GM12878 (cell line): ENCODE results near the gene GM2A. TPM values are rescaled to one million over a fixed set of nuclear protein-coding genes. Genes with fewer than 3 reads are reported as not detected.

Experiments
- CEBPZ ChIP-seq: fragments of 150-350 bp; IDR thresholded peaks from 2 replicates; pipeline ENCODE4 v1.6.1; 2016; ENCODE audit warnings: low read depth, low read length
- EED ChIP-seq: sonication (generic); IDR thresholded peaks from 2 replicates; pipeline ENCODE4 v1.6.1; 2016; ENCODE audit warnings: antibody characterized with exemption, low read depth
- GABPA ChIP-seq: IDR thresholded peaks from 2 replicates; pipeline ENCODE4 v1.6.1; 2014; ENCODE audit warnings: antibody characterized with exemption, low read depth, mild to moderate bottlenecking, inconsistent platforms
- HCFC1 ChIP-seq: fragments of 150-350 bp; IDR thresholded peaks from 2 replicates; pipeline ENCODE4 v1.6.1; 2014; ENCODE audit warnings: low read length
- HDAC6 ChIP-seq: fragments of 200-600 bp; sonication (generic); IDR thresholded peaks from one replicate; pipeline ENCODE4 v1.8.0; 2017; ENCODE audit warnings: antibody characterized with exemption; ENCODE audit not compliant: unreplicated experiment
- HDGF ChIP-seq: fragments of 450-650 bp; IDR thresholded peaks from 2 replicates; pipeline ENCODE4 v1.6.1; 2016; ENCODE audit warnings: antibody characterized with exemption
- IKZF1 ChIP-seq: fragments of 450-650 bp; conservative IDR thresholded peaks from 2 replicates; pipeline ENCODE4 v1.6.1; 2017; ENCODE audit warnings: antibody characterized with exemption, mild to moderate bottlenecking
- IKZF2 ChIP-seq, 2 experiments: fragments of 450-650 bp; IDR thresholded peaks; 2 replicates each; pipeline ENCODE4 v1.6.1; 2017; ENCODE audit warnings: mild to moderate bottlenecking in 2 of 2, moderate library complexity in 2 of 2
- IRF3 ChIP-seq: fragments of 450-650 bp; IDR thresholded peaks from 2 replicates; pipeline ENCODE4 v1.6.1; 2014; ENCODE audit warnings: mild to moderate bottlenecking
- KLF5 ChIP-seq: fragments of 450-650 bp; IDR thresholded peaks from 2 replicates; pipeline ENCODE4 v1.6.1; 2014; ENCODE audit warnings: mild to moderate bottlenecking; ENCODE audit not compliant: partially characterized antibody
- MAX ChIP-seq: IDR thresholded peaks from 2 replicates; pipeline ENCODE4 v1.6.1; 2012; ENCODE audit warnings: low read depth, low read length, improper control_type of control experiment
- NBN ChIP-seq: fragments of 450-650 bp; IDR thresholded peaks from 2 replicates; pipeline ENCODE4 v1.6.1; 2016
- RBBP5 ChIP-seq: fragments of 200-600 bp; sonication (generic); conservative IDR thresholded peaks from 2 replicates; pipeline ENCODE4 v1.6.1; 2016
- REST ChIP-seq: IDR thresholded peaks from 2 replicates; pipeline ENCODE4 v1.6.1; 2012; ENCODE audit warnings: mild to moderate bottlenecking, low read depth, low read length
- SMAD5 ChIP-seq: IDR thresholded peaks from 2 replicates; pipeline ENCODE4 v1.6.1; 2016; ENCODE audit warnings: antibody characterized with exemption, low read depth
- STAT1 ChIP-seq: fragments of 450-650 bp; conservative IDR thresholded peaks from 2 replicates; pipeline ENCODE4 v1.6.1; 2014; ENCODE audit warnings: antibody characterized with exemption, mild to moderate bottlenecking
- USF1 ChIP-seq: IDR thresholded peaks from 2 replicates; pipeline ENCODE4 v1.6.1; 2011; ENCODE audit warnings: borderline replicate concordance, low read depth, mild to moderate bottlenecking, moderate library complexity, mixed read lengths, low read length; ENCODE audit not compliant: insufficient read depth; ENCODE audit errors: extremely low read length
- USF2 ChIP-seq: IDR thresholded peaks from 2 replicates; pipeline ENCODE4 v1.6.1; 2011; ENCODE audit warnings: low read depth, low read length, improper control_type of control experiment, borderline replicate concordance
- ZSCAN29 ChIP-seq: fragments of 450-650 bp; IDR thresholded peaks from 2 replicates; pipeline ENCODE4 v1.6.1; 2017; ENCODE audit warnings: mild to moderate bottlenecking, moderate library complexity
- polyA plus RNA-seq, 11 experiments: library from polyadenylated mRNA; depleted of rRNA in 4 of 11; unstranded in 6 of 11; stranded (reverse) in 5 of 11; fragments of >200 nt; fragmentation: Nextera tagmentation in 4 of 11; fragmentation: Illumina TruSeq in 1 of 11; extraction: Ambion mirVana in 4 of 11; extraction: Trizol in 1 of 11; gene quantifications; 1 replicate in 1 of 11; 2 replicates in 10 of 11; pipeline versions ENCODE4 v1.2.1 to v1.2.3, GENCODE V29; 2011 to 2016; ENCODE audit warnings: inconsistent platforms in 2 of 11, missing spikeins in 2 of 11, low read depth in 1 of 11
- total RNA-seq, 4 experiments: library from RNA; depleted of rRNA in 3 of 4; stranded (reverse); fragments of >200 nt in 3 of 4; fragmentation: Illumina TruSeq in 1 of 4; extraction: Trizol in 1 of 4; gene quantifications; 2 replicates each; pipeline versions ENCODE4 v1.2.1 to v1.2.3, GENCODE V29; 2013 to 2021
- TF ChIP-seq, protein P1 (sequence below): IDR thresholded peaks from 2 replicates; pipeline ENCODE4 v1.6.1; 2012; ENCODE audit warnings: low read length, inconsistent platforms

The GM2A gene
- total and polyA plus RNA-seq, 10 of the 15 experiments (the other 5 are each of a cell fraction or from before 2014, with no cell fraction given) = 33.6 to 106 (median 68.2) TPM

GRCh38 chr5:151257731-151258181 is 4.8 kb downstream of the GM2A start (continued):
- TF ChIP-seq IRF3 (no peak), HDAC6 (no peak), KLF5 (no peak), STAT1 (no peak), GABPA (no peak), IKZF2 (IDR thresholded peaks at IDR 0.05) (peak; percentile 52 to 53; a peak in 3 of 4 replicates), NBN (peak; percentile 53; the same call in 1 of the 2 replicates), RBBP5 (no peak), IKZF1 (peak; percentile 47; the same call in 1 of the 2 replicates), HDGF (no peak), MAX (no peak), CEBPZ (no peak), HCFC1 (no peak; the same call in 1 of the 2 replicates), USF1 (no peak), SMAD5 (no peak), ZSCAN29 (no peak), USF2 (no peak), REST (no peak), EED (no peak; the same call in 1 of the 2 replicates)
- TF ChIP-seq, protein P1, sequence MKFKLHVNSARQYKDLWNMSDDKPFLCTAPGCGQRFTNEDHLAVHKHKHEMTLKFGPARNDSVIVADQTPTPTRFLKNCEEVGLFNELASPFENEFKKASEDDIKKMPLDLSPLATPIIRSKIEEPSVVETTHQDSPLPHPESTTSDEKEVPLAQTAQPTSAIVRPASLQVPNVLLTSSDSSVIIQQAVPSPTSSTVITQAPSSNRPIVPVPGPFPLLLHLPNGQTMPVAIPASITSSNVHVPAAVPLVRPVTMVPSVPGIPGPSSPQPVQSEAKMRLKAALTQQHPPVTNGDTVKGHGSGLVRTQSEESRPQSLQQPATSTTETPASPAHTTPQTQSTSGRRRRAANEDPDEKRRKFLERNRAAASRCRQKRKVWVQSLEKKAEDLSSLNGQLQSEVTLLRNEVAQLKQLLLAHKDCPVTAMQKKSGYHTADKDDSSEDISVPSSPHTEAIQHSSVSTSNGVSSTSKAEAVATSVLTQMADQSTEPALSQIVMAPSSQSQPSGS = no peak
